Astrocyte of the cerebellum (primary cell): ENCODE data around the gene CCL21.

Experiments used
- DNase-seq: peaks from one replicate; pipeline ENCODE4 v3.0.0-alpha.2; 2011; ENCODE audit warnings: low read depth
- H3K4me3 ChIP-seq: 2 replicates; pipeline ENCODE4 v1.5.1; 2011; ENCODE audit warnings: mild to moderate bottlenecking, low read depth, low read length, moderate library complexity
- in situ Hi-C: cut with HindIII; loops from 2 replicates; pipeline ENCODE4 v1.10.0; 2017; ENCODE audit warnings: low sequenced_read_pairs
- TF ChIP-seq, protein P1 (sequence below): IDR thresholded peaks from 2 replicates; pipeline ENCODE4 v1.5.1; 2012; ENCODE audit warnings: low read length, low read depth, moderate library complexity, mild to moderate bottlenecking; ENCODE audit errors: missing control alignments

Gene CCL21

DNA sequence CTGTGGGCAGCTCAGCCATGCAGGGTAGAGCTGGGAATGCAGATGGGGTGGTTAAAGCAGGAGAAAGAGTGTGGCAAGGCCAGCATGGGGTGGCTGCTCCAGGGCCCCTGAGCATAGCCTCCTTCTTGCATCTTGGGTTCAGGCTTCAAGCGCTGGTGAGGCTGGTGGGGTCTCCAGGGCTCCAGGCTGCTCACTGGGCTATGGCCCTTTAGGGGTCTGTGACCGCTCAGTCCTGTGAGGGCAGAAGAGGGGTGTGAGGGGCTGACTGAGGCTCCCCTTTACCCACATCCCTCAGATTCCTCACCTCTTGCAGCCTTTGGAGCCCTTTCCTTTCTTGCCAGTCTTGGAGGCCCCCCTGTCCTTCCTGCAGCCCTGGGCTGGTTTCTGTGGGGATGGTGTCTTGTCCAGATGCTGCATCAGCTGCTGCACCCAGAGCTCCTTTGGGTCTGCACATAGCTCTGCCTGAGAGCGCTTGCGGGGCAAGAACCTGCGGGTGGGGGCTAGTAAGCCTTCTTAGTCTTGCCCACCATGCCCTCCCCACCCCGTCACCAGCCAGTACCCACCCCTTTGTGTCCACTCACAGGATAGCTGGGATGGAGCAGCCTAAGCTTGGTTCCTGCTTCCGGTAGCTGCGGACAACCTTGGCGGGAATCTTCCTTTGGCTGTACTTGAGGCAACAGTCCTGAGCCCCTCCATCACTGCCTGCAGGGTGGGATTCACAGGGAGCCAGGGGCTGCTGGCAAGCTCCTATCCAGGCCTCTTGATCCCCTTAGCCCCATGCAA, 549 bp downstream of the CCL21 start:
- DNase-seq = no peak
- in situ Hi-C loops = no loop called here
- TF ChIP-seq, protein P1, sequence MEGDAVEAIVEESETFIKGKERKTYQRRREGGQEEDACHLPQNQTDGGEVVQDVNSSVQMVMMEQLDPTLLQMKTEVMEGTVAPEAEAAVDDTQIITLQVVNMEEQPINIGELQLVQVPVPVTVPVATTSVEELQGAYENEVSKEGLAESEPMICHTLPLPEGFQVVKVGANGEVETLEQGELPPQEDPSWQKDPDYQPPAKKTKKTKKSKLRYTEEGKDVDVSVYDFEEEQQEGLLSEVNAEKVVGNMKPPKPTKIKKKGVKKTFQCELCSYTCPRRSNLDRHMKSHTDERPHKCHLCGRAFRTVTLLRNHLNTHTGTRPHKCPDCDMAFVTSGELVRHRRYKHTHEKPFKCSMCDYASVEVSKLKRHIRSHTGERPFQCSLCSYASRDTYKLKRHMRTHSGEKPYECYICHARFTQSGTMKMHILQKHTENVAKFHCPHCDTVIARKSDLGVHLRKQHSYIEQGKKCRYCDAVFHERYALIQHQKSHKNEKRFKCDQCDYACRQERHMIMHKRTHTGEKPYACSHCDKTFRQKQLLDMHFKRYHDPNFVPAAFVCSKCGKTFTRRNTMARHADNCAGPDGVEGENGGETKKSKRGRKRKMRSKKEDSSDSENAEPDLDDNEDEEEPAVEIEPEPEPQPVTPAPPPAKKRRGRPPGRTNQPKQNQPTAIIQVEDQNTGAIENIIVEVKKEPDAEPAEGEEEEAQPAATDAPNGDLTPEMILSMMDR = no peak
- no peak overlapping the region for H3K4me3 ChIP-seq

DNA sequence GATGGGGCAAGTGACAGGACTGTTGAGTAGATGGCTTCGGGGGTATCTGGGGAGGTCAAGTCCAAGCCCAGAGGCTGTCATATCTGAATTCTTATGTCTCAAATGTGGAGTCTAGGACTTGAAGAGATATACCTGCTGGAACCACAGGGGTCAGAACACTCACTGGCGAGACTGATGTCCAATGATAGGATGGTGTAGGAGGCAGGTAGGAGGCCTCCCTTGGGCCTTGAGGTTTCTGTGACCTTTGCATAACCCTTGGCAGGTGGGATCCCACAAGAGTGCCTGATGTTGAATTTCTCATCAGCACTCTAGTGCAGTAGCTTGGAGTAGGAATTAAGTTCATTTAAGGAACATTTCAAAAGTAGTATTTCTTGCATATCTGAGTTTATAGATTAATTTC, 2.8 kb downstream of the CCL21 start:
- H3K4me3 ChIP-seq = no peak overlapping the region
- DNase-seq = no peak
- TF ChIP-seq, protein P1 = no peak
- in situ Hi-C loops = no loop called here

DNA sequence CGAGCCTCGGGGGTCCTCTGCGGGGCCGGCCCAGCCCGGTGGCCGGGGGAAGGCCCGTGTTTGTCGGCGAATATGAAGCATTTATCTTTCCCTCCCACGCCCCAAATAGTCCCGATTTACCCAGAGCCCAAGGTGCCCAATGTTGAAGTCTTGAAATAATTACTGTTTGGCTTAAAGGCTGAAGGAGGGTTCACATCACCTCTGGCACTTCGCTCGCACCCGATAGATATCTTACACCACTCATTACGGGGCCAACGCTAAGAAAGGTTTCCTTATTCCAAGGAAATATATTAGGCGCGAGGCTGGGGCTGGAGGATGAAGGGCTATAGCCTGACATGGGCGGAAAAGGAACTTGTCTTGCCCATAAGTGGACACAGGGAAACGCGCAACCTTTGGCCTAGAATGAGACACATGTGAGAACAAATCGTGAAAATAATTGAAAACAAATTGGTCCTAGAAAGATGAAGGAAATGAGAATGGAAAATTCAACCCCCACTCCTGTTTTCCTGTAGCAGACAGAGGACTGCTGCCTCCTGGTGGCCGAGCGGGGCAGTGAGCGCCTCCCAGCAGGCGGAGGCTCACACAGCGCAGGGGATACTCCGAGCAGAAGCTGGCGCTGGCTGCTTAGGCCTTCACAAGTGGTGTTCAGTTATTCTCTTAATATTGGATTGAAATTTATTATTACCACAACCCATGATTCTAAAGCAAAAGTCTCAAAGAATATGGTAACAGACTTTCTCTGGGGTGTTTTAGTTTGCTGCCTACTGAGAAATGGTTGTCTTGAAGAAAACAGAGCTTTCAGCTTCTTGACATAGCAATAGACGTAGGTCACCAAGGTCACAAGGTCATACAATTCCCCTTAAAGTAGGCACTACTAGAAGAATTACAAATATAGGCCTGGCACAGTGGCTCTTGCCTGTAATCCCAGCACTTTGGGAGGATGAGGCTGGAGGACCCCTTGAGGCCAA, 7.9 kb downstream of the CCL21 start:
- in situ Hi-C loops = no loop called here
- TF ChIP-seq, protein P1 = peak; percentile 99
- peak overlapping the region; percentile 55 for H3K4me3 ChIP-seq
- peak; percentile 68 for DNase-seq

DNA sequence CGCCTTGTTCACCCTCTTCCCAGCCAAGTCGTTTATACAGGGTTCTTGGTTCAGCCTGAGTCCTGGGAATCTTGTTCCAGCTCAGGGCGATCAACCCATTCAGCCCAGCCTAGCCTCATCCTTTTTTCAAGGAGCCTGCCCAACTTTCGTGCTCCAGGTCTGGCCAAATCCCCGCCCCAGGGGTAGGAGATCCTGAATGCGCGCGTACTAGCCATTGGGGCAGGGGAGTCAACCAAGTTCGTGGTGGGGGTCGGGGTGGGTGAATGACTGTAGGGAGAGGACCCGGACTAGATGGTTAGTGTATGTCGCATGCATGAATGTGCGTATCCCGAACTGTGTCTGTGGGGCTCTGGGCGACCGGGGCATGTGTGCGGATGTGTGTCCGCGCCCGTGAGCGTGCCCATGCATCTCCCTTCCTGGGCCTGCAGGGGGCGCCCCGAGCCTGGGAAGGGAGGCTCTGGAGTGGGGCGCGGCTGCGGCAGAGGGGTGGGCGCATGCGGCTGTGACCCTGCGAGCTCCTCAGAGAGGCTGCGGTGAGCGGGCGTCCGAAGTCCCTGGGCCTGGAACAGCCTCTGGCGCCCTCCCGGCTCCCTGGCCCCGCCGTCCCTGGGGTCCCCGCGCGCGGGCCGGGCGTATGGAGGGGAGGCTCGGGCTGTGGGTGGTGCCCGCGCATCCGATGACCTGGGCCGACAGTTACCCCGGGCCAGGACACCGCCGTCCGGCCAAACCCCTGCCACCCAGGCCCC, 8.7 kb downstream of the CCL21 start:
- peak overlapping the region; percentile 55 for H3K4me3 ChIP-seq
- in situ Hi-C loops = no loop called here
- TF ChIP-seq, protein P1 = peak; percentile 89
- DNase-seq = peak; percentile 3

DNA sequence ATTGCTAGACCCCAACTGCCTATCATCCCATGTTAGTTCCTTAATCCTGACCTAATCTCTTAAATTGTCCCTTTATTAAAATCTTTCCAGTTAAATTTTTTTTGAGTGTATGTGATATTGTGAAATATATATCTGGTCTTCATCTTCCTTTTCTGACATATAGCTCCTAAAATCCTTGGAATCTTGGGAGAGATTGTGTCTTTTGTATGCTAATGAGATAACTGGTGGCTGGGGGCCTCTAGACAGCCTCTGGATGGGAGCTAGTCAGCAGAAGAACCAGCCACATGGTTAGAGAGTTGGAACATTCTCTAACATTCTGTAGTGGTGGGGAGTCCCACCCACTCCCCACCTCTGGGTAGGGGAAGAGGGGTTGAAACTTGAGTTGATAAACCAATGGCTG, 15.1 kb downstream of the CCL21 start:
- TF ChIP-seq, protein P1 = no peak
- no peak for DNase-seq
- no peak overlapping the region for H3K4me3 ChIP-seq
- in situ Hi-C loops = no loop called here

DNA sequence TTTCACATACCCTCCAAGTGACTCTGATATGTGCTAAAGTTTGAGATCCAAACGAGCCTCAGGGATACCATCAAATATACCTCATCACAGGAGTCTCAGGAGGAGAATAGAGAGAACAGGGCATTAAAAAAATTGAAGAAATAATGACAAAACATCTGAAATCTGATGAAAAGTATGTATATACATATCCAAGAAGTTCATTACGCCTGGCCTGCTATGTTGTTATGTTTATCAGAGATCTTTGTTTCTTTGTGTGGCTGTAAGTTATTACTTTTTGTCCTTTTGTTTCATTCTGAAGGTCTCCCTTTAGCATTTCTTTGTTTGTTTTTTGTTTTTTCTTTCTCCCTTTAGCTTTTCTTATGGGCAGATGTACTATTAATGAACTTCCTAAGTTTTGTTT, 16.4 kb downstream of the CCL21 start:
- TF ChIP-seq, protein P1 = no peak
- H3K4me3 ChIP-seq = no peak overlapping the region
- in situ Hi-C loops = no loop called here
- no peak for DNase-seq
